ENCODE measurements around the gene MSTO1. TPM values are rescaled to one million over a fixed set of nuclear protein-coding genes. Genes with fewer than 3 reads are reported as not detected.

The MSTO1 gene
- total and polyA plus RNA-seq, 10 of the 15 experiments (the other 5 are each of a cell fraction or from before 2014, with no cell fraction given) = 16.1 to 87.9 (median 46.6) TPM

- 0 out of 2 replicates have a peak, but pooled peaks have one; percentile 3 for TF ChIP-seq CHD2 (IDR thresholded peaks at IDR 0.05; ENCODE audit: borderline replicate concordance, low read depth, low read length)
- peak; percentile 97 for TF ChIP-seq RELB (IDR thresholded peaks at IDR 0.05; ENCODE audit: low read depth)
- peak; percentile 87 for TF ChIP-seq TCF3 (IDR thresholded peaks at IDR 0.05; ENCODE audit: borderline replicate concordance, insufficient read depth, low read depth, low read length)
- no peak for TF ChIP-seq KAT2A (conservative IDR thresholded peaks at IDR 0.05; ENCODE audit: control insufficient read depth, low read depth, low read length)
- no peak for TF ChIP-seq ETV6 (conservative IDR thresholded peaks at IDR 0.05 in 1 of 2, IDR thresholded peaks at IDR 0.05 in 1 of 2; ENCODE audit: borderline replicate concordance in 1 of 2, low read depth in 1 of 2)
- peak; percentile 89 for TF ChIP-seq POLR2A (IDR thresholded peaks at IDR 0.05; ENCODE audit: low read depth, low read length)
- TF ChIP-seq, protein P1, sequence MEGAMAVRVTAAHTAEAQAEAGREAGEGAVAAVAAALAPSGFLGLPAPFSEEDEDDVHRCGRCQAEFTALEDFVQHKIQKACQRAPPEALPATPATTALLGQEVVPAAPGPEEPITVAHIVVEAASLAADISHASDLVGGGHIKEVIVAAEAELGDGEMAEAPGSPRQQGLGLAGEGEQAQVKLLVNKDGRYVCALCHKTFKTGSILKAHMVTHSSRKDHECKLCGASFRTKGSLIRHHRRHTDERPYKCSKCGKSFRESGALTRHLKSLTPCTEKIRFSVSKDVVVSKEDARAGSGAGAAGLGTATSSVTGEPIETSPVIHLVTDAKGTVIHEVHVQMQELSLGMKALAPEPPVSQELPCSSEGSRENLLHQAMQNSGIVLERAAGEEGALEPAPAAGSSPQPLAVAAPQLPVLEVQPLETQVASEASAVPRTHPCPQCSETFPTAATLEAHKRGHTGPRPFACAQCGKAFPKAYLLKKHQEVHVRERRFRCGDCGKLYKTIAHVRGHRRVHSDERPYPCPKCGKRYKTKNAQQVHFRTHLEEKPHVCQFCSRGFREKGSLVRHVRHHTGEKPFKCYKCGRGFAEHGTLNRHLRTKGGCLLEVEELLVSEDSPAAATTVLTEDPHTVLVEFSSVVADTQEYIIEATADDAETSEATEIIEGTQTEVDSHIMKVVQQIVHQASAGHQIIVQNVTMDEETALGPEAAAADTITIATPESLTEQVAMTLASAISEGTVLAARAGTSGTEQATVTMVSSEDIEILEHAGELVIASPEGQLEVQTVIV (IDR thresholded peaks at IDR 0.05; ENCODE audit: borderline replicate concordance, partially characterized antibody) = peak; percentile 93
- TF ChIP-seq, protein P2, sequence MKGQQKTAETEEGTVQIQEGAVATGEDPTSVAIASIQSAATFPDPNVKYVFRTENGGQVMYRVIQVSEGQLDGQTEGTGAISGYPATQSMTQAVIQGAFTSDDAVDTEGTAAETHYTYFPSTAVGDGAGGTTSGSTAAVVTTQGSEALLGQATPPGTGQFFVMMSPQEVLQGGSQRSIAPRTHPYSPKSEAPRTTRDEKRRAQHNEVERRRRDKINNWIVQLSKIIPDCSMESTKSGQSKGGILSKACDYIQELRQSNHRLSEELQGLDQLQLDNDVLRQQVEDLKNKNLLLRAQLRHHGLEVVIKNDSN (IDR thresholded peaks at IDR 0.05; ENCODE audit: borderline replicate concordance, extremely low read length, insufficient read depth, low read depth, low read length) = no peak
- TF ChIP-seq, protein P3, sequence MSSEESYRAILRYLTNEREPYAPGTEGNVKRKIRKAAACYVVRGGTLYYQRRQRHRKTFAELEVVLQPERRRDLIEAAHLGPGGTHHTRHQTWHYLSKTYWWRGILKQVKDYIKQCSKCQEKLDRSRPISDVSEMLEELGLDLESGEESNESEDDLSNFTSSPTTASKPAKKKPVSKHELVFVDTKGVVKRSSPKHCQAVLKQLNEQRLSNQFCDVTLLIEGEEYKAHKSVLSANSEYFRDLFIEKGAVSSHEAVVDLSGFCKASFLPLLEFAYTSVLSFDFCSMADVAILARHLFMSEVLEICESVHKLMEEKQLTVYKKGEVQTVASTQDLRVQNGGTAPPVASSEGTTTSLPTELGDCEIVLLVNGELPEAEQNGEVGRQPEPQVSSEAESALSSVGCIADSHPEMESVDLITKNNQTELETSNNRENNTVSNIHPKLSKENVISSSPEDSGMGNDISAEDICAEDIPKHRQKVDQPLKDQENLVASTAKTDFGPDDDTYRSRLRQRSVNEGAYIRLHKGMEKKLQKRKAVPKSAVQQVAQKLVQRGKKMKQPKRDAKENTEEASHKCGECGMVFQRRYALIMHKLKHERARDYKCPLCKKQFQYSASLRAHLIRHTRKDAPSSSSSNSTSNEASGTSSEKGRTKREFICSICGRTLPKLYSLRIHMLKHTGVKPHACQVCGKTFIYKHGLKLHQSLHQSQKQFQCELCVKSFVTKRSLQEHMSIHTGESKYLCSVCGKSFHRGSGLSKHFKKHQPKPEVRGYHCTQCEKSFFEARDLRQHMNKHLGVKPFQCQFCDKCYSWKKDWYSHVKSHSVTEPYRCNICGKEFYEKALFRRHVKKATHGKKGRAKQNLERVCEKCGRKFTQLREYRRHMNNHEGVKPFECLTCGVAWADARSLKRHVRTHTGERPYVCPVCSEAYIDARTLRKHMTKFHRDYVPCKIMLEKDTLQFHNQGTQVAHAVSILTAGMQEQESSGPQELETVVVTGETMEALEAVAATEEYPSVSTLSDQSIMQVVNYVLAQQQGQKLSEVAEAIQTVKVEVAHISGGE (CRISPR knock-in tag; IDR thresholded peaks at IDR 0.05) = no peak
- TF ChIP-seq RELA (IDR thresholded peaks at IDR 0.05; ENCODE audit: borderline replicate concordance, partially characterized antibody) = peak; percentile 89
- peak; percentile 66; the same call in 1 of the 2 replicates for TF ChIP-seq ZBTB40 (IDR thresholded peaks at IDR 0.05; ENCODE audit: borderline replicate concordance)
- peak; percentile 85 for TF ChIP-seq MLLT1 (IDR thresholded peaks at IDR 0.05)
Observed at GRCh38 chr1:155562581-155563376, 47.2 kb upstream of the MSTO1 start, which contains the start of gene ASH1L (continued).

Measured in GM12878 (cell line).